ENCODE results near the gene TMEM53.

GRCh38 chr1:44660176-44660575 is 14.1 kb downstream of the TMEM53 start:
- no peak for TF ChIP-seq POLR2A (IDR thresholded peaks at IDR 0.05)
- TF ChIP-seq CTCF (IDR thresholded peaks at IDR 0.05) = no peak
- peak; percentile 62 for TF ChIP-seq POLR2AphosphoS5 (IDR thresholded peaks at IDR 0.05)

Data from prostate gland (tissue), 2 donors.